GM18505 (cell line): ENCODE data around the gene KLHL11.

Source experiments
- ATAC-seq: cut with Tn5 transposase; IDR thresholded peaks from one replicate; pipeline ENCODE4 v1.9.1; 2021; ENCODE audit not compliant: unreplicated experiment
- POLR2A ChIP-seq: IDR thresholded peaks from 4 replicates; pipeline ENCODE4 v1.6.1; 2011; ENCODE audit warnings: borderline replicate concordance; ENCODE audit not compliant: insufficient read depth, insufficient read length; ENCODE audit errors: extremely low read depth

The KLHL11 gene

GRCh38 chr17:41864836-41865595 lies at the start of gene KLHL11:
KLHL11 (minus strand) TSS chr17:41865423; CDS start chr17:41865370, 53 bp downstream.
- peak; percentile 88 for TF ChIP-seq POLR2A

GRCh38 chr17:41915020-41915419 lies 49.8 kb upstream of the KLHL11 start:
- ATAC-seq: no peak
- no peak for TF ChIP-seq POLR2A

More at GRCh38 chr17:41864836-41865595, at the start of gene KLHL11:
- ATAC-seq: peak; percentile 91

GRCh38 chr17:41914358-41914766 lies 49.1 kb upstream of the KLHL11 start:
- ATAC-seq: no peak
- TF ChIP-seq POLR2A: no peak

- no peak for ATAC-seq
- no peak for TF ChIP-seq POLR2A
Observed at GRCh38 chr17:41913798-41914197, 48.6 kb upstream of the KLHL11 start.

GRCh38 chr17:41912925-41913324 lies 47.7 kb upstream of the KLHL11 start:
- no peak for ATAC-seq
- no peak for TF ChIP-seq POLR2A

- no peak for ATAC-seq
- no peak for TF ChIP-seq POLR2A
Observed at GRCh38 chr17:41910701-41911391, 45.6 kb upstream of the KLHL11 start.

- no peak for TF ChIP-seq POLR2A
- no peak for ATAC-seq
Observed at GRCh38 chr17:41909088-41909487, 43.9 kb upstream of the KLHL11 start.

GRCh38 chr17:41907633-41908539 lies 42.7 kb upstream of the KLHL11 start:
- TF ChIP-seq POLR2A: no peak
- no peak for ATAC-seq

- no peak for ATAC-seq
- TF ChIP-seq POLR2A: no peak
Observed at GRCh38 chr17:41907185-41907556, 41.9 kb upstream of the KLHL11 start.

- ATAC-seq: no peak
- TF ChIP-seq POLR2A: no peak
Observed at GRCh38 chr17:41906465-41907184, 41.4 kb upstream of the KLHL11 start.

- ATAC-seq: no peak
- TF ChIP-seq POLR2A: no peak
Observed at GRCh38 chr17:41905172-41905571, 39.9 kb upstream of the KLHL11 start.

- no peak for TF ChIP-seq POLR2A
Observed at GRCh38 chr17:41904242-41904841, 39.1 kb upstream of the KLHL11 start.

More at GRCh38 chr17:41904242-41904841, 39.1 kb upstream of the KLHL11 start:
- ATAC-seq: no peak
